ENCODE data around the gene CACNG1. TPM values are rescaled to one million over a fixed set of nuclear protein-coding genes. Genes with fewer than 3 reads are reported as not detected.
"Not testable (repeated sequence)": the region's sequence is repeated elsewhere in the genome, so short reads cannot be mapped to it uniquely, and the experiment has no call there.

CACNG1 gene
- polyA plus RNA-seq, 4 donors, result 0.11 TPM; not detected in 3

GRCh38 chr17:67024736-67025135, 19.6 kb upstream of the CACNG1 start:
- DNase-seq (ENCODE audit: low read depth in 4 of 4, low spot score in 3 of 4), result no peak

DNA sequence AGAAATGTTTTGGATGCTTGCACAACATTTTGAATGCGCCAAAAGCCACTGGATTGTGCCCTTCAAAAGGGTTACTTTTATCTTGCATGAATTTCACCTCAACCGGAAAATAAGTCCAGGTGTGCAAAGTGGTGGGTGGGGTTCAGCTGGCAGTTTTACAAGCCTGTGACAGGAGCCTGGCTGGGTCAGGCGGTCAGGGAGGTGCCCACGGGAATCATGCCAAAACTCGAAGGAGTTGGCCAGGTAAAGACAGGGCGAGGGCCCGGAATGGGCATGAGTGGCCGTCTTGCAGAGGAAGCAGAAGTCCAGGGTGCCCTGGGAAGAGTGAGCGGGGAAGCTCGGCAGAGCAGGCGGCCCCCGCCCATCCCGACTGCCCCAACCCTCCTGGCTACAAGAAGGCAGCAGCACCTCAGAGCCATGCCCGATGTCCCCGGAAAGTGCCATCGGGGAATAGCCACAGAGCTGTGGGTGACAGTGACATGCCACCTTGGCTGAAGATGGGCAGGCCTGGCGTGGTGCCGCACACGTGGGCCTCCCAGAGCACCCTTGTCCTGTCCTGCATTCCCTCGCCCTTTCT, 19.1 kb upstream of the CACNG1 start:
- DNase-seq (ENCODE audit: low read depth in 4 of 4, low spot score in 3 of 4), result no peak

DNA sequence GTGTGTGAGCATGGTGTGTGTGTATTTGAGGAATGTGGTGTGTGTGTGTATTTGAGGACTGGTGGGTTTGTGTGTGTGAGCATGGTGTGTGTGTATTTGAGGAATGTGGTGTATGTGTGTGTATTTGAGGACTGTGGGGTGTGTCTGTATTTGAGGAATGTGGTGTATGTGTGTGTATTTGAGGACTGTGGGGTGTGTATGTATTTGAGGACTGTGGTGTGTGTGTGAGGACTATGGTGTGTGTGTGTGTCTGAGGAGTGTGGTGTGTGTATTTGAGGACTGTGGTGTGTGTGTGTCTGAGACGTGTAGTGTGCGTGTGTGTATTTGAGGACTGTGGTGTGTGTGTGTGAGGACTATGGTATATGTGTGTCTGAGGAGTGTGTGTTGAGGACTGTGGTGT, 18.0 kb upstream of the CACNG1 start:
- no peak for DNase-seq (ENCODE audit: low read depth in 4 of 4, low spot score in 3 of 4)

DNA sequence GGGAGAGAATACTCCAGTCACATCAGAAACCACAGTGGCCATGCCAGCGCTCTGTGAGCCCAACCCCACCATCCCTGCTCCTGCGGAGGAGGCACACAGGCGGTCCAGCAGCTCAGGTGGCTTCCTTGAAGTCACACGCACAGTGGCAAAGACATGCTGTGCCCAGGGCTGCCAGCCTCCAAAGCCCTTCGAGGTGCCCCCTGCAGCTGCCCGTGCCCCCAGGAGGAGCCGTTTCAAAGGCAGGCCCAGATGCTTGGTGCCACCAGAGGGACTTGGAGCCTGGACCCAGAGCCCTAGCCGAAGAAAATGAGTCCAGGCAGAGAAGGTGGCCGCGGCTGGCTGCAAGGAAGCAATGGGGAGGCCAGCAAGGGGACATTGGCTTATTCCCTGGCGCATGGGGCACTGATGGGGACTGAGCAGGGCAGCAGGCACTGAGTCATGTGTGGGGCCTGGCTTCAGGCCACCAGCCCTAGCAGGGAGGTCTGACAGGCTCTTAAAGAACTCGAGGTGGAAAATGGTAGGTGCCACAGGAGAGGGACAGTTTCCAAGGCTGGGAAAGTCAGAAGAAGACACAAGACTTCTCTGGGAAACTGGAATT, 17.2 kb upstream of the CACNG1 start:
- no peak for DNase-seq (ENCODE audit: low read depth in 4 of 4, low spot score in 3 of 4)

DNA sequence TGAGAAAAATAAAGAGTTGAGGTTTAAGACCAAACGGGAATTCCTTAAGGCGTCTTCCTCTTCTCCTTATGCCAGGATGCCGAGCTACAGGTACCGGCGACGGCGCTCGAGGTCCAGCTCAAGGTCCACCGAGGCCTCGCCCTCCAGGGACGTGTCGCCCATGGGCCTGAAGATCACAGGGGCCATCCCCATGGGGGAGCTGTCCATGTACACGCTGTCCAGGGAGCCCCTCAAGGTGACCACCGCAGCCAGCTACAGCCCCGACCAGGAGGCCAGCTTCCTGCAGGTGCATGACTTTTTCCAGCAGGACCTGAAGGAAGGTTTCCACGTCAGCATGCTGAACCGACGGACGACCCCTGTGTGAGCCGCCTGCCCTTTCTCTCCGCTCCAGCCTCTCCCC, 13.7 kb upstream of the CACNG1 start:
- DNase-seq (ENCODE audit: low read depth in 4 of 4, low spot score in 3 of 4), result no peak

- DNase-seq (ENCODE audit: low read depth in 4 of 4, low spot score in 3 of 4), result no peak
Measured at GRCh38 chr17:67032382-67032781, 12.0 kb upstream of the CACNG1 start.

DNA sequence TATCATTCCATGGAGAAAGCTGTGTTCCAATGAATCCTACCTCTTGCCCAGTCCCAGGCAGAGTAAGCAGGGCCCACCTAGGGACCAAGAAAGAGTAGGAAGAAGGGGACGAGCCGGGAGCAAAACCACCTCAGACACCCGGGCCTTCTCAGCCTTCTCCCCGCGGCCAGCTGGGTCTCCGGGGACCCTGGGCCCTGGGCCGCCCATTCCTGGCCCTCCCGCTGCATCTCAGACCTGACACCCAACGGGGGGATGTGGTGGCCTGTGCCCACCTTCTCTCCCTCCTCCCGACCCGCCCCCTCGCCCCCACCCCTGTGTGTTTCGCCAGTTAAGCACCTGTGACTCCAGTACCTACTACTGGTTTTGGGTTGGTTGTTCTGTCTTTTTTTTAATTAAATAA, 11.4 kb upstream of the CACNG1 start:
- no peak for DNase-seq (ENCODE audit: low read depth in 4 of 4, low spot score in 3 of 4)

DNA sequence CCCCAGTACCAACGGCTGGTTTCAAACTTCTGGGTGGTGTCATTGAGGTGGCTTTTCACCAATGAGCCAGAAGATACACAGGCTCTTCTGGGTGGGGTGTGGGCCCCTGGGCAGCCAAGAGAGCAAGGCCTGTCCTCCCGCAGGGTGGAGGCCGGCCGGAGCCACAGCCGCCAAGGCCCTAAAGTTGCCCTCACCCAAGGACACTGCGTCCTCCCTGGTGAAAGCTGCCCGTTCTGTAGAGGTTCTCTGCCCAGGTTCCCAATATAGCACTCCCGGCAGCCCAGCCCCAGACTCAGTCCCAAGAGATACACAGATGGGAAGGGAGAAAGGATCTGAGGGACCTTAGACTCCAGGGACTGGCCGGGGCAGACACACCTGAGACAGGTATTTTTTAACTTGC, 10.7 kb upstream of the CACNG1 start:
- DNase-seq (ENCODE audit: low read depth in 4 of 4, low spot score in 3 of 4), result no peak

GRCh38 chr17:67035131-67036083, 8.9 kb upstream of the CACNG1 start:
- DNase-seq (ENCODE audit: low read depth in 4 of 4, low spot score in 3 of 4), result no peak

DNA sequence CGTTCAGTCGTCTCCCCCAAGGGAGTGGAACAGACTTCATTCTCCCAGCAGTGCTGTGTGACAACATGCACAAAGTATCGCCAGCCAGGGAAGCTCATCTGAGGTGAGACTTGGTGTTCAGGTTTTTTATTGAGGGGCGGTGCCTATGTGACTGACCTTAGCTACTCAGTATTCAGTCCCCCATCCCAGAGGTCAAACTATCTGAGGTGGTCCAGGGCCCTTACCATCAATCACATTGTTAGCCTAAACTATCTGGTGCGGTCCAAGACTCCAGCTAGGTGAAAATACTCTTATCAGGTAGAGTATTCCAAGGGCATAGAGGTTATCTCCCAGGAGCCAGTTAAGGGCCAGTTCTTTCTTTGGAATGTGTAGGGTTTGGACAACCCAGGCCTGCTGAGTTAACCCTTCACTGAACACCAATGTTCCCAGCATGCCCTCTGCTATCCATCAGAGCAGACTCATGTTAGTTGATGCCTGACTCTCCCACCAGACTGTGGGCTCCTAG, 5.4 kb upstream of the CACNG1 start:
- no peak for DNase-seq (ENCODE audit: low read depth in 4 of 4, low spot score in 3 of 4)

- DNase-seq (ENCODE audit: low read depth in 4 of 4, low spot score in 3 of 4), result no peak
Measured at GRCh38 chr17:67040652-67041051, 3.7 kb upstream of the CACNG1 start.

DNA sequence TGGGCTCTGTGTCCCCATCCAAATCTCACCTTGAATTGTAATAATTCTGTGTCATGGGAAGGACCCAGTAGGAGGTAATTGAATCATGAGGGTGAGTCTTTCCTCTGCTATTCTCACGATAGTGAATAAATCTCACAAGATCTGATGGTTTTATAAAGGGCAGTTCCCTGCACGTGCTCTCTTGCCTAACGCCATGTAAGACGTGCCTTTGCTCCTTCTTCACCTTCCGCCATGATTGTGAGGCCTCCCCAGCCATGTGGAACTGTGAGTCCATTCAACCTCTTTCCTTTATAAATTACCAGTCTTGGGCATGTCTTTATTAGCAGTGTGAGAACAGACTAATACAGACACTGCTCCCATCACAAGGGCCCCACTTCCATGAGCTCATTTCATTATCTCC, 3.2 kb upstream of the CACNG1 start:
- DNase-seq (ENCODE audit: low read depth in 4 of 4, low spot score in 3 of 4), result not testable (repeated sequence)

- no peak for DNase-seq (ENCODE audit: low read depth in 4 of 4, low spot score in 3 of 4)
Measured at GRCh38 chr17:67041531-67041930, 2.8 kb upstream of the CACNG1 start.

DNA sequence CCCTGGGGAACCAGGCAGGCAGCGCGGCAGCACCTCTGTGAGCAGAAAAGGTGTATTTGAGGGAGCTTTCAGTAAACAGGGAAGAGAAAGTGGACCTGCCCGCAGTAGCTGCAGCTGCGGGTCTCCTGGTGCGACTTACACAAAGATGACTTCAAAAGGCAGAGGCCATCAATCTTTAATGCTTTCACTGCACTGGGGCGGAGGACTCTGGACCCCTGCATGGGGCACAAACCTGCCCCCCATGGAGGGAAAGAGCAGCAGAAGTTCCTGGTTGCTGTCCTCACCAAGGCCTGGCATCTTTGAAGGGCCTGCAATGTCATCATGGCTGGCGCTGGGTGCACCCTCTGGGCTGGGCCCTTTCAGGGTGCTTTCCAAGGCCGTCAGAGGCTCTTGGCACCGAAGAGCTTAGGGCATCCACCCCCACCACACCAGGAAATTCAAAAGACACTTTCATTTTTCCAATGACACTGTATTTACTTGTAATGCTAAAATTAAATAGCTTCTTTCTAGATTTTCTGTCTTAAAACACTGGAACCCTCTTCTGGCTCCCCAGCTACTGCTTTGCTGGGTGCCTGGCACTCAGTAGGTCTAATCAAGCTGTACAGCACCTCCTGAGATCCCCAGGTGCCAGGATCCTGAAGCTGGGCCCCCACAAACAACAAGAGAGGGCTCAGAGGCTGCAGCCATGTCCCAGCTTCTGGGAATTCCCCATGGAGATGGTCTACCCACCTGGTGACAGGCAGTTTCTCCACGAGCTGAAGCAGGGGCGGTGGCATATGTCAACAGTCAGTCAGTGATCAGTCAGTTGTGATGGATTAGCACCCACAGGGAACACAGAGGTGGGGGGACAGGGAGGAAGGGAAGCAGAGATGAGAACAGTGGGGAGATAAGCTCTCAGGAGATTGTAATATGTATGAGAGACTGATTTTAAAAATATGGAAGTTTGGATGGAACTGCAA, 2.1 kb upstream of the CACNG1 start:
- no peak for DNase-seq (ENCODE audit: low read depth in 4 of 4, low spot score in 3 of 4)

DNA sequence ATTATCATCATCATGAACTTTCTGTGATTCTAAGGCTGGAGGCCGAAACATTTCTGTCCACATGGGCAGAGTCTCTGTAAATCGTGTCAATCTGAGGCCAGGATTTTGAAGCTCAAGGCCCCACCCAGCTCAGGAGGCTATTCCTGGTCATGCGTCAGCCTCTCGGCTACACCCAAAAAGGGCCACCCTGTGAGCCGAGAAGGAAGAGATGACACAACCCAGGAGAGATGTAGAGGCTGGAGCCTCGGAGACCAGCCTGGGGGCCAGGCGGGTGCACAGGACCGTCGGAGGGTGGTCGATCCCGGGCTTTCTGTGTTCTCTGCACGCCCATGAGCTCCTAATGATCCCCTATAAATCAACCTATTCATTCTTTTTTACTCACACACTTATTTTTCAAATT, 1.1 kb upstream of the CACNG1 start:
- no peak for DNase-seq (ENCODE audit: low read depth in 4 of 4, low spot score in 3 of 4)

DNA sequence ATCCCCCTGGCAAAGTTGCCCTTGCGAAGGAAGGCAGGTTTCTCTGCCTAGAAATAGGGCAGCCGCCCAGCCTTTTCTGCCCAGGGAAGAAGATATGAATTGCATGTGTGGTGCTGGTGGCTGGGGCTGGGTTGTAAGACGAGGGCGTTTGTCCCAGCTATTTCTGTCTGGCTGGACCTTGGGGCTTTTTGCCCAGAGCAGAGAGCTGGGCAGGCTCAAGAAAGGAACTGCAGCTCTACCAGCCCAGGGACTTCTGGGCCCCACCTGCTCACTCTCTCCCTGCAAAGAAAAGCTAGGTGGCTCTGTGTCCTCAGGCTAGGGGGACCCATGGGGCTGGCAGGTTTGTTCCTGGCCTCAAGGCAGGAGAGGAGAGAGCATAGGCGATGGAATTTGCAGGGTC, 586 bp downstream of the CACNG1 start:
- DNase-seq (ENCODE audit: low read depth in 4 of 4, low spot score in 3 of 4), result no peak

DNA sequence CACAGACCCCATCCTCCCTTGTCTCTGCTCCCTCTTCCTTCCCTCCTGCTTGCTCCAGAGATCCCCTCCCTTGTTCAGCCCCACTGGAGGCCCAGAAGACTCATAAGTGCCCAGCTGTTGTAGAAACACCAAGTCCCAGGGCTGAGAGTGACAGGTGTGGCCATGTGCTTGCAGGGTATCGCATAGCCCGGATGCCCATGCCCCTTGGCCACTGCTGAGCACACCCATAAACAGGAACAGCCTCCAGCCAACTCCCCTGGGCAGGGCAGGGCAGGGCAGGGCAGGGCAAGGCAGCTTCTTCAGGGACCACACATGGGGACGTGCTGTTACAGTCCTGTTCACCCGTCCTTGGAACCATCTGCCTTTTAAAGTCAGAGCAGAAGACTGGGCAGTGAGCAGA, 2.0 kb downstream of the CACNG1 start:
- no peak for DNase-seq (ENCODE audit: low read depth in 4 of 4, low spot score in 3 of 4)

DNA sequence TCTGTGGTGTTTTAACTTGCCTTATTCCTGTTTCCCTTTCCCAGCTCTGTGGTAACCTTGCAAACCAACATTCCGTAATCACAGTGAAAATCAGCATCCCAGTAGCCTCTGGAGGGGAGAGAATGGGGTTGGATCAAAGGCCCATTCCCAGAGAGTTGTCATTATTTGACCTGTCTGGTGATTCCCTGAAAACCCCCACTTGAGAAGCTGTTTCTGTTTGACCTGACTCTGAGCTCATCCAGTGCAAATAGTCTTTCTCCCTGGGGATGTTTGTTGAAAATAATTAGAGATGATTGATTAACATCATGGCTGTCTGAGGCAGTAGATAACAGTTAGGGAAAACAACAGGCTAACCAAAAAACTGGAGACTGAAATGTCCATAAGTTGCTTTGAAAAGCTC, 3.0 kb downstream of the CACNG1 start:
- no peak for DNase-seq (ENCODE audit: low read depth in 4 of 4, low spot score in 3 of 4)

- no peak for DNase-seq (ENCODE audit: low read depth in 4 of 4, low spot score in 3 of 4)
Measured at GRCh38 chr17:67049025-67049739, 4.8 kb downstream of the CACNG1 start.

DNA sequence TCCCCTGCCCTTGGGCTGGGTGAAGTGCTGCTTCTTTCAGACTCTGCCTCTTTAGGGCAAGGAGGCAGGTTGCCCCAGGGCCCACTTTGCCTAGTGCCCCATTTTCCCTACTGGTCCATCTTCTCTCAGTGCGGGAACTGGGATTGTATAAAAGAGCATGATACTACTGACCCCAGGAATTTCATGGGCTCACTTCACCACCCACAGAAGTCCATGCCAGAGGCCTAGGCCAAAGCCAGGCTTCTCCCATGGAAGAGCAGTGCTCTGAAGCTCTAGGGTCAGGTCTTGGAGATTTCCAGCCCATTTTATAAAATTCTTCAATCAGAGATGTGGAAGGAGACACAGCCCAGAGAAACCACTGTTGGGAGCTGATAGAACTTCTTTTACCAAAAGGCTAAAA, 5.7 kb downstream of the CACNG1 start:
- DNase-seq (ENCODE audit: low read depth in 4 of 4, low spot score in 3 of 4), result no peak

Data from left renal pelvis (tissue), 4 donors.